Transverse colon (tissue), 4 donors: ENCODE data around the gene TOX2.

Experiments used
- CTCF ChIP-seq, 5 experiments: fragments of 200-600 bp in 3 of 5; fragments of 450-650 bp in 2 of 5; sonication (generic) in 3 of 5; IDR thresholded peaks; 1 replicate in 2 of 5; 2 replicates in 3 of 5; pipeline ENCODE4 v1.5.1; 2016 to 2017; ENCODE audit warnings: antibody characterized with exemption in 5 of 5, inconsistent platforms in 3 of 5, mild to moderate bottlenecking in 2 of 5, moderate library complexity in 1 of 5
- EP300 ChIP-seq: sonication (generic); formaldehyde crosslinking; IDR thresholded peaks from one replicate; pipeline ENCODE4 v1.6.1; 2017; ENCODE audit warnings: antibody characterized with exemption, low read depth
- POLR2A ChIP-seq: fragments of 450-650 bp; IDR thresholded peaks from one replicate; pipeline ENCODE4 v1.6.1; 2016; ENCODE audit warnings: antibody characterized with exemption, mild to moderate bottlenecking, moderate library complexity
- POLR2AphosphoS5 ChIP-seq, 3 donors: sonication (generic); formaldehyde crosslinking; IDR thresholded peaks; one replicate each; pipeline ENCODE4 v1.6.1; 2016; ENCODE audit warnings: antibody characterized with exemption in 3 of 3

- TF ChIP-seq CTCF (IDR thresholded peaks at IDR 0.05) (no peak), POLR2AphosphoS5 (IDR thresholded peaks at IDR 0.05) (no peak), POLR2A (no peak), EP300 (no peak)
These were observed 96.7 kb downstream of the TOX2 start for GRCh38 chr20:44011251-44011940.
